HG02610 (cell line): Measurements from ENCODE around the gene APPBP2.
"Not testable (repeated sequence)": the region's sequence is repeated elsewhere in the genome, so short reads cannot be mapped to it uniquely, and the experiment has no call there.

Experiments used
- ATAC-seq: cut with Tn5 transposase; IDR thresholded peaks from one replicate; pipeline ENCODE4 v1.9.1; 2021; ENCODE audit warnings: mild to moderate bottlenecking, moderate library complexity; ENCODE audit not compliant: unreplicated experiment

The APPBP2 gene

DNA sequence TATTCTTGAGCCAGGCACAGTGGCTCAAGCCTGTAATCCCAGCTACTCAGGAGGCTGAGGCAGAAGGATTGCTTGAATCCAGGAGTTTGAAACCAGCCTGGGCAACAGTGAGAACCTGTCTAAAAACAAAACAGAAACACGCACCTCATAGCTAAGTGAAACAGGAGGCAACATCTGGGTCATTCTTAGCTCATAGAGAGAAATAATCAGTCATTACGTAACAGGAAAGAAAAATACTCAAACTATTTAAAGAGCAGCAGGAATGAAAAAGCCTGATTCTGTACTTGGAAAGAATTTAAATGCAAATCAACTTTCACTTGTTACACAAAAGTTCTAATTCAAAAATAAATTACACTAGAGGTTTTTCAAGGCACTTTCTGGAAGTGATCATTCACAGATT, 86.5 kb downstream of the APPBP2 start:
- ATAC-seq, result peak; percentile 65

DNA sequence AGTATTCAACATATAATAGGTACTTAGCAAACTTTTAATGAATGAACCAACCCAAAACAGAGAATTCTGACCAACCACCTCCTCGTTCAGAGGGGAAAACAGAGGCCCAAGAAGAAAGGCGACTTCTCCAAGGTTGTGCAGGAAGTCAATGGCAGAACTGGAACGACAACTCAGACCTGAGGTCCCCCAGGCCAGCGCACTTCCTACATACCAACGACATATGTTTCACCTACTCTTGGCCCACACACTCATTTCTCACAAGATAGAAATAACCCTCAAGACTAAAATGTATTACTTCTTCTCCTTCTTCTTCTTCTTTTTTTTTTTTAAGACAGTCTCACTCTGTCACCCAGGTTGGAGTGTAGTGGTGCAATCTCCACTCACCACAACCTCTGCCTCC, 89.4 kb downstream of the APPBP2 start:
- no peak for ATAC-seq

DNA sequence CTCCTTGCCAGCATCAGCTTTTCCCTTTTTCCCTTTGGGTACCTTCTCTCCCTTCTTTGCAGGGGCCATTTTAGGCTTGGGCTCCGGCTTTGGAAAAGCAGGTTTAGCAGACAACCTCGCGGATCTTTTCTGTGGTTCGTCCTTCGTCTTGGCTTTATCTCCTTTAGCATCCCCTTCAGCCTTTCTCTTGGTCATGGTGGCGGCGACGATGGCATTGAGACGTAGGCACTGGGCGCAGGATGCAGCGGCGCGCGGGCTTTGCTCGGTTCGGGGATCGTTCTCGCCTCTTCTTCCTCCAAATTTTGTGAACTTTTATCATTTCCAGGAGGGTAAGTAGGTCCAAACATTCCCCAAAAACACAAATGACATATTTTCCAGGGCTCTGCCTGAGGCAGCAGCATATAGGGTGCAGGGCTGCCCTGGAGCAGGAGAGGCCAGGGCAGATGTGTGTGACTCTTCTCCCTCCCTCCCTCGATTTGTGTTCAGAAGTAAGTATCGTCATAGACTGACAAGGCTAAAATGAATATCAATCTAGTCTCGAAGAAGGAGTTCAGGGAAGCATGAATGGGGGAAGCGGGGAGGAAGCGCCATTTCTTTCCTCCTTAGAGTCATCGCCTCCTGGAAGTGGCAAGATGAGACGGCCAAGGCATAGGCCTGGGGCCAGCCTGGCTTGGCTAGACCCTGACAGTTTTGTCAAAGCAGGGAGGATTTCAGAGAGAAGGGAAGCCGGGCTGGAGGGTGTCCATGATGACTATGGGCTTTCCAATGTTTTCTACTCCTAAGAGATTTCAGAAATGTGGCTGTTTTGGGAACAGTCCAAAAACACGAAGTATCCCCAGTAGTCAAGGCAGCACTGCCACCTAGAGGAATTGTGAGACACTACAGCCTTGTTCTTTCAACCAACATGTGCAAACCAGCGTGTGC, 90.5 kb downstream of the APPBP2 start:
- ATAC-seq, result no peak

DNA sequence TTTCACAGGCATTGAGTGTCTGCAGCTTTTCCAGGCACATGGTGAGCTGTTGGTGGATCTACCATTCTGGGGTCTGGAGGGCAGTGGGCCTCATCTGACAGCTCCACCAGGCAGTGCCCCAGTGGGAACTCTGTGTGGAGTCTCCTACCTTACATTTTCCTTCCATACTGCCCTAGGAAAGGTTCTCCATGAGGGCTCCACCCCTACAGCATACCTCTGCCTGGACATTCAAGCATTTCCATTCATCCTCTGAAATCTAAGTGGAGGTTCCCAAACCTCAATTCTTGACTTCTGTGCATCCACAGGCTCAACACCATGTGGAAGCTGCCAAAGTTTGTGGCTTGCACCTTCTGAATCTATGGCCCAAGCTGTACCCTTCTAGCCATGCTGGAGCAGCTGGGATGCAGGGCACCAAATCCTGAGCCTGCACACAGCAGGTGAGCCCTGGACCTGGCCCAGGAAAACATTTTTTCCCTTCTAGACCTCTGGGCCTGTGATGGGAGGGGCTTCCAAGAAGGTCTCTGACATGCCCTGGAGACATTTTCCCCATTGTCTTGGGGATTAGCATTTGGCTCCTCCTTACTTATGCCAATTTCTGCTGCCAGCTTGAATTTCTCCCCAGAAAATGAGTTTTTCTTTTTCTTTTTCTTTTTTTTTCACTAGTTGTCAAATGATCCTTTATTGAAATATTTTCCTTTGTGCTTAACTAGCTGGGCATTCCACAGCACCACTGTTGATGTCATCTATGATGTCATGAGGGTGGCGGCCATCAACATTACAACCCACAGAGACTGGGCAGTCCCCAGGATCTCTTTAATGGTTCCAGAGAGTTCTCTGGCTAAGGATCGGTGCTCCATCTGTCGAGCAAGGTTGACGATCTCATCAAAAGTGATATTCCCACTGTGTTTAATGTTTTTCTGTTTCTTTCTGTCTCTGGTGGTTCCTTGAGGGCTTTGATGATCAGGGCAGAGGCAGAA, 92.7 kb downstream of the APPBP2 start:
- ATAC-seq, result not testable (repeated sequence)

DNA sequence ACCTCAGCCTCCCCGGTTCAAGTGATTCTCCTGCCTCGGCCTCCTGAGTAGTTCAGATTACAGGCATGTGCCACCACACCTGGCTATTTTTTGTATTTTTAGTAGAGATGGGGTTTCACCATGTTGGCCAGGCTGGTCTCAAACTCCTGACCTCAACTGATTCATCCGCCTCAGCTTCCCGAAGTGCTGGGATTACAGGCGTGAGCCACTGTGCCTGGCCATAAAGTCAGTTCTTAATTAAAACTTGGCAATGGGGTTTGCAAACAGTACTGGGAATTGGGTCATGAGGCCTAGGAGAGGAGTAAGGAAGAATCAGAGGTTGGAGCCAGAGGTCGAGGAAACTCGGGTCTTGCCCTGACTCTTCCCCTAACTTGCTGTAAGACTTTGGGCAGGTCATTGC, 95.5 kb downstream of the APPBP2 start:
- not testable (repeated sequence) for ATAC-seq

DNA sequence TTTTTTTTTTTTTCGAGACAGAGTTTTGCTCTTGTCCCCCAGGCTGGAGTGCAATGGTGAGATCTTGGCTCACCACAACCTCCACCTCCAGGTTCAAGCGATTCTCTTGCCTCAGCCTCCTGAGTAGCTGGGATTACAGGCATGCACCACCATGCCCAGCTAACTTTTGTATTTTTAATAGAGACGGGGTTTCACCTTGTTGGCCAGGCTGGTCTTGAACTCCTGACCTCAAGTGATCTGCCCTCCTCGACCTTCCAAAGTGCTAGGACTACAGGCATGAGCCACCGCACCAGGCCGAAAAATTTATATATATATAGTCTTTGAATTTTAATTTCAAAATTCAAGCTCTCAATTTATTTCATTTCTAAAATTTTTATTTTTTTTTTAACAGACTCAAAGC, 97.6 kb downstream of the APPBP2 start:
- ATAC-seq, result not testable (repeated sequence)

DNA sequence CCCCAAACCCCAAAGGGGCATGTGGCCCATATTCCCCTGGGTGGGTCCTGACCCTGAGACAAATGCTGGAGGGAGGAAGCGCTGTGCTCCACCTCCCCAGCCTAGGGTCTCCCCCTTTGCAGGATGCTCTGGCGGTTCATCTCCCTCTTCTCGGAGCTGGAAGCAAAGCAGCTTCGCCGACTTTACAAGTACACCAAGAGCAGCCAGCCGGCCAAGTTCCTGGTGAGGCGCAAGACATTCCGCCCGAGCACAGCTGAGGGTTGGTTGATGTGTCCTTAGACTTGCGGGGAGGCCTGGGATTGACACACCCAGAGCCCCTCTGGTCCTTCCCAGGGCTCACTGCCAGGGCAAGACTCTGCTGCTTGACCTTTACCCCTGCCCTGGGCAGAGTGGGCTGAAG, 99.4 kb downstream of the APPBP2 start:
- no peak for ATAC-seq

DNA sequence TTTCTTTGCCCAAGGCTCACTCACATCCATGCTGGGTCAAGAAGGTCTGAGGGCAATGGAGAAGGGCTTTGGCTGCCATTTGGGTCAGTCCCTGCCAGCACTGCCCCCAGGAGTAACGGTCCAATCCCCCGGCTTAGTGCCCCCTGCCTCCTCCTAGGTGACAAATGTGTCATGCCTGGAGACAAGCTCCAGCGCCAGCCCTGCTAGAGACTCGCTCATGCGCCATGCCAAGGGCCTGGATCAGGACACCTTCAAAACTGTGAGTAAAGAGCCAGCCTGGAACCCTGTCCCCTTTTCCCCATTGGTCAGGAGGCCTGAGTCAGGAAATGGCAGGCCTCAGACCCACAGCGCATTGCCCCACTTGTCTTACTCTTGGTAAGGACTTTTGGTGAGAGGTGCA, 100.4 kb downstream of the APPBP2 start:
- no peak for ATAC-seq

DNA sequence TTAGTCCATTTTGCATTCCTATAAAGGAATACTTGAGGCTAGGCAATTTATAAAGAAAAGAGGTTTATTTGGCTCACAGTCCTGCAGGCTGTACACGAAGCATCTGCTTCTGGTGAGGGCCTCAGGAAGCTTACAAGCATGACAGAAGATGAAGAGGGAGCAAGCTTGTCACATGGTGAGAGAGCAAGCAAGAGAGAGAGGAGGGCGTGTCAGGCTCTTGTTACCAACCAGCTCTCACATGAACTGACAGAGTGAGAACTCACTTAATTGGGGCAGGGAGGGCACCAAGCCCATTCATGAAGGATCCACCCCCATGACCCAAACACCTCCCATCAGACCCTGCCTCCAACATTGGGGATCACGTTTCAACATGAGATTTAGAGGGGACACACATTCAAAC, 102.2 kb downstream of the APPBP2 start:
- no peak for ATAC-seq

DNA sequence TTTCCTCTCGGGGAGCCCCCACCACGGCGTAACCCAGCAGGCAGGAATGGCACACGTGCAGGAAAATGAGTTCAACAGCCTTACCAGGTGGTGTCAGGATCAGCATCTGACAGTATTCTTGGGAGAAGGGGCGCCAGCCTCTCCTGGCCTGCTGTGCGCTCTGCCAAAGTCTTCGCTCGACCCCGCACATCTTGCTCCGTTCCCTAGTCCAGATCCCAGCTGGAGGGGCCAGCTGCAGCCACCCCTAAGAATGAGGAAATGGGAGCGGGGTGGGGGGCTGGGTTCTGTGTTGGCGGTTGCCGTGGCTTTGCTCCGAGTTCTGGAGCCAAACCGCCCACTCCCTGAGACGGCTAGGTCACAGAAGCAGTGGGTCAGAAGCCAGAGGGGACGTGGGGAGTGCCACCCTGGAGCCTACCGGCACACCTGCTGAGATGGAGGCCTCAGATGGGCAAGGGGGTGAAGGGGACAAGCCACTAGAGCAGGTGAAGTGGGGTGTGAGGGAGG, 103.8 kb downstream of the APPBP2 start, which contains the start of gene CHCT1:
Gene CHCT1, plus strand, starts transcription at position 328 of the 504 bp plus-strand sequence. Its CDS starts 104 bp downstream, at position 432.
- ATAC-seq, result no peak

DNA sequence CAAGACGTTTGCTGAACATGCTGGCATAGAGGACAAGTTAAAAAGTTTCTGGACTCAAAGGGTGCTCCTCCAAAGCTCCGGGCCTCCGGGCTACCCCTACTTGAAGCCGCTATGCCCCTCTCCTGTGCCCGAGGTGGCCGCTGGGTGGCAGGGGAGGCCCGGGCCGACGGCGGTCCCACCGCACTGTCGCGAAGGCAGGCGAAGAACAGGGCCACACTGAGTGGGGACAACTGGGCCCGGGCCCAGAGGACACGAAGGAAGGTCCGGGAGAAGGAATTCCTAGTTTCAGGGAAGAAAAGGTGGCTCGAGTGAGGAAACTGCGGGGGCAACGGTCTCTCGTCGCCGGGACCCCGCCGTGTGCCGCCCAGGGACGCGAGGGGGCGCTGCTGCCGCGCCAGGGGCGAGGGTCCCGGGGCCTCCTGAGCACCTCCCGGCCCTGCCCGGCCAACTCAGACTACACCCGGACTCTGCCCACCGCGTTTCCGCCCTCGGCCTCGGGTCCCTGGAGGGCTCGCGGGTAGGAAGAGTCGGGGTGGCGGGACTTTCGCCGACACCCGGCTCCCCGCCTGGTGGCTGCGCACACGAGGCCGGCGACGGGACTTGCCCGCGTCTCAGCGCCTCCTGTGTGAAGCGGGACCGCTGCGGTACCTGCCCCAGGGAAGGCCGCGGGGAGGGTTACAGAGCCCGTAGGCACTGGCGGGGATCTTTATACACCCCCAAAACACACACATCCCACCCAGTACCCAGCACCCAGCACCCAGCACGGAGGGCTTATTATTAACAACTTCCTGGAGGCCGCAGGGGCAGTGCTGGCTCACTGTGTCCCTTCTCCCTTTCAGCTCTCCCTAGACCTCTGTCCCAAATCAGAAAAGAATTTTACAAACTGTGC, 104.5 kb downstream of the APPBP2 start:
- peak; percentile 82 for ATAC-seq

DNA sequence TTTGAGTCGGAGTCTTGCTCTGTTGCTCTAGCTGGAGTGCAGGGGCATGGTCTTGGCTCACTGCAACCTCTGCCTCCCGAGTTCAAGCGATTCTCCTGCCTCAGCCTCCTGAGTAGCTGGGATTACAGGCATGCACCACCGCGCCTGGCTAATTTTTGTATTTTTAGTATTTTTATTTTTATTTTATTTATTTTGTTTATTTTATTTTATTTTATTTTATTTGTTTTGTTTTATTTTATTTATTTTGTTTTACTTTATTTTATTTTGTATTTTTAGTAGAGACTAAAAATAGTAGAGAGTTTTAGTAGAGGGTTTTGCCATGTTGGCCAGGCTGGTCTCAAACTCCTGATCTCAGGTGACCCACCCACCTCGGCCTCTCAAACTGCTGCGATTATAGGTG, 106.2 kb downstream of the APPBP2 start:
- not testable (repeated sequence) for ATAC-seq

DNA sequence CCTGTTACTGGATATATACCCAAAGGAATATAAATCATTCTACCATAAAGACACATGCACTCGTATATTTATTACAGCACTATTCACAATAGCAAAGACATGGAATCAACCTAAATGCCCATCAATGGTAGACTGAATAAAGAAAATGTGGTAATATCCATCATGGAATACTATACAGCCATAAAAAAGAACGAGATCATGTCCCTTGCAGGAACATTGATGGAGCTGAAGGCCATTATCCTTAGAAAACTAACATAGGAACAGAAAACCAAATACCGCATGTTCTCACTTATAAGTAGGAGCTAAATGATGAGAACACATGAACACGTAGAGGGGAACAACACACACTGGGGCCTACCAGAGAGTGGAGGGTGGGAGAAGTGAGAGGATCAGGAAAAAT, 107.0 kb downstream of the APPBP2 start:
- not testable (repeated sequence) for ATAC-seq

DNA sequence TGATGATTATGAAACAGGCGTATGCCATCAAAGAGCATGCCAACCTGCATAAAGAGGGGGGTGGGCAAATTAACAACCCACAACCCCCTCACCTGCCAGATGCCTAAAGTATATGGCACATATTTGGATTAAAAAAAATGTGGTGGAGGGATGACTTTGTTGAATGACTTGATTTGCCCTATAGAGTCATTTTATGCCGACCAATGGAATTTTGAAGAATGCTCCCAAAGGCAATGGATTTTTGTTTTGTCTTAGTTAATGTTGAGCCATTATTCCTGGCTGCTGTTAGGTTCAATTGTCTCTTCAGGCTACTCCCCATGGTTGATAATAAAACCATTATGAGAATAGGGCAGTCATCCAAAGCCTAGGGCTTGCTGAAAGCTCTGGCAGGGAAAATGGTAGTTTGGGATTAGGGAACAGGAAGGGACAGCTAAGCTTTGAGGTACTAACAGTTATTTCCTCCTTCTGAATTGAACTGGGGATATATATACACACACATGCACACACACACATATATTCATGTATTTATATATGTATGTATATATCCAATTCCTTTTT, 109.6 kb downstream of the APPBP2 start:
- no peak for ATAC-seq

DNA sequence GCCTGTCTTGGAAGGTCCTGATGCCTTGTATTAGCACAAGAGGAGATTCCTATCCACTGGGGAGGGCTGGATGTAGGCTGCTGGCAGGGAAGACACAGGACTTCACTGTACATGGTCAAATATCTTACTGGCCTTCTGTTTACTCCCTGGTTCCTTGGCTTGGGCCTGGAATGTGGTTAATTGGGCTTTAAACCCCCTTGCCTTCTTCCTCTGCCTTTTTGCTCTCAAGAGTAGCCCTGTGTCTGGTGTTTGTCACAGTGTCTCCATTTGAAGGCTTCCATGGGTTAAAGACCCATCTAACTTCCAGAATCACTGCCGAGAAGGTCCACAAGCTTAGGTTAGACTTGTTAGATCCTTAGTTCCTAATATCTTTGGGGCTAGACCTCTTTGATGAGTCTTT, 110.9 kb downstream of the APPBP2 start:
- no peak for ATAC-seq

DNA sequence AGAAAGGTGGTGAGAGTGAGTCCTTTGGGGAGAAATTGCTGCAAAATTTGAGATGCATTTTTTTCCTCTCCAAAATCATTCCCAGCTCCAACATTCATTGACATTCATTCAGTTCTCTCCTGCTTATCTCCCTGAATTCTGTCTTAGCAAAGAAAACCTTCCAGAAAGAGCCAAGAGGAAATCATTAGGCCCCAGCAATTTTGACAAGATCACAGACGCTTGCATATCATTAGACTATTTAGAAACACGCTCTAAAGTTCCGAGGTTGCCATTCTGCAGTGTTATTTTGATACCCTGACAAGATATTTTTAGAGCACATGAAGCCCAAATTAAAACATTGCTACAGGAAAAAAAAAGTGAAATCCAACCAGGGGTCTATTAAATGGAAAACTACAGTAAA, 113.3 kb downstream of the APPBP2 start:
- no peak for ATAC-seq

DNA sequence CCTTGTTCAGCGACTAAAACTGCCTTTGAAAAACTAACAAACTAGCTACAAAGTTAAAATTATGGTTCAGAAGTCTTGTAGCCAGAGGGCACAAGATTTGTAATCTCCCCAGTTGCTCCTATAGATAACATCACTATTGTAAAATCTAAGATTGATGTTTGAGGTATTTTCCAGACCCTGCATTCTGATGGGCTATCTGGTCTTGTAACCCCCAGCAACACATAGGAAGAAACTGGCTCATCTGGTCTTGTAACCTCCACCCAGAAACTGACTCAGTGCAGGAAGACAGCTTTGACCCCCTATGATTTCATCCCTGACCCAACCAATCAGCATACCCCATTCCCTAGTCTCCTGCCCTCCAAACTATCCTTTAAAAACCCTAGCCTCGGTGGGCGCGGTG, 116.0 kb downstream of the APPBP2 start:
- ATAC-seq, result no peak

DNA sequence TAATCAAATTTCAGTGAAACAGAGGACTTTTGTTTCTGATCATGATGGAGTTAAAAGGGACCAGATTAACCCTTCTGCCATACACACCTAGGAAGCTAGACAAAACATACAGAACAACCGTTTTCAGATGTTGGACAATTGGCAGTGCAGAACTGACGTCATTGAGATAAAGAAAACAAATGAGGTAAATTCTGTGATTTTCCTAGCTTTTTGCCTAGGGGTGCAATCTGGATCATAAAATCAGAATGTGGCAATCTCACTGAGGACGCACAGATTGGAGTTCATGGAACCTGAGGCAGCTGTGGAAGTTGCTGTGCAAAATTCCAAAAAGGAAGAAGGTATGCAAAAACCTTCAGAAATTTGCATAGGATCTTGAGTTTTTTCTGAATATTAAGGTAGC, 119.2 kb downstream of the APPBP2 start:
- ATAC-seq, result no peak

DNA sequence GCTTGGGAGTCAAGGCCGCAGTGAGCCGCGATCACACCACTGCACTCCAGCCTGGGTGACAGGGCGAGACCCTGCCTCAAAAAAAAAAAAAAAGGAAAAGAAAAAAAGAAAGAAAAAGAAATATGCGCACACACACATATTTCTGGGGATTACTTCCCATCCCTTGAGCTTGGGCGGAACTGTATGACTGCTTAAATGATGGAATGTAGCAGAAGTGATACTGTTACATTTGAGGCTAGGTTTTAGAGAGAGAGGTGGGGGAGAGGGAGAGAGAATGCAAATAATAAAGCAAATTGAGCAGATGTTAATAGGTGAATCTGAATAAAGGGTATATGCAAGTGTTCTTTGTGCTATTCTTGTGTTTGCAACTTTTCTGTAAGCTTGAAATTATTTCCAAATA, 122.1 kb downstream of the APPBP2 start:
- no peak for ATAC-seq

DNA sequence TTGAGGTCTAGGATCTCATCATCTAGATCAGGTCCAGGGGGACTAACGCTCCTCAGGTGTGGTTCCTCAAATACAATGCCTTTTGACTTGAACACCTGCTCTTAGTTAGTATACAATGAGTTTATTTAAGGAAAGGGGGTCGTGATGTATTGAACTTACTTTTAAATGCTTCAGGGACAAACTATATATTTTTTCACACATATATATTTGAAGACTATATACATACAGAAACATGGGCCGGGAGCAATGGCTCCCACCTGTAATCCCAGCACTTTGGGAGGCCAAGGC, 122.6 kb downstream of the APPBP2 start:
- ATAC-seq, result no peak
